NOMO-1 treated with DMSO at 0.1 percent for 48 hours (cell line): Measurements from ENCODE around the gene DEDD2.

ENCODE experiments used
- DNase-seq: peaks from one replicate; lab custom pipeline; 2025; ENCODE audit not compliant: unreplicated experiment; lab: John Stamatoyannopoulos, UW

Gene DEDD2

DNA sequence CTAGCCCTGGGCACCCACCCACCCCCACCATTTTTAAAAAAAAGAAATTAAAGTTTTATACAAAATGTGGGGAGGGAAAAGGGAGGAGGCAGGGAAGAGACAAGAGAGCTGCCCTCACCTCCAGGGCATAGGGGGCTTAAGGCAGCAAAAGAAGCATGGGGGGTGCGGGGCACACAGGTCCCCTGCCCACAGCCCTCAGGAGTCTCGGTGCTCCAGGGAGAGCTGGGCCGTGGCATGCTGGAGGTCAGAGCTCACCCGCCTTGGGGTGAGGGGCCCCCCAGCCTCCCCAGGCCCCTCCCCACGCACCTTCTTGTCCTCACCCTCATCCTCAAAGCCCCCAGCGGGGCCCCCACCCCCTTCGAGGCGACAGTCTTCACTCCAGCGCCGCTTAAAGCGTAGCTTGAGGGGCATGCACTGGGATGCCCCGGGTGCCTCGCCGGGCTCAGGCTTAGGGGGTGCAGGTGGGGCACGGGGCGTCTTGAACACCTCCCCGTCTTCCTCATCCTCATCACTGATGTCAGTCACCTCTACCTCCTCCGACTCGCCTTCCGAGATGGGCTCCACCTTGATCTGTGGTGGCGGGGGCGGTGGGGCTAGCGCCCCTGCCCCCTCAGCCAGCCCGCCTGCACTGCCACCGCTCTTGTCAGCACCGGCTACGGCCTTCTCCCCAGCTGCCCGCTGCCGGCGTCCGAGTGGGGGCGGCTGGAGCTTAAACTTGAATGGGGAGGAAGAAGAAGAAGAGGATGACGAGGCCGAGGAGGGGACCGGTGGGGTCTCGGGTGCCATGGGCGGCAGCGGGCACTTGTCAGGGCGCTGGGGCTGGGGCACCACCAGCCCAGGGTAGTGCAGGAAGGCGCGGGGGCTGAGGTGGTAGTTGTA is 31.0 kb upstream of the DEDD2 start:
- DNase-seq: no peak

DNA sequence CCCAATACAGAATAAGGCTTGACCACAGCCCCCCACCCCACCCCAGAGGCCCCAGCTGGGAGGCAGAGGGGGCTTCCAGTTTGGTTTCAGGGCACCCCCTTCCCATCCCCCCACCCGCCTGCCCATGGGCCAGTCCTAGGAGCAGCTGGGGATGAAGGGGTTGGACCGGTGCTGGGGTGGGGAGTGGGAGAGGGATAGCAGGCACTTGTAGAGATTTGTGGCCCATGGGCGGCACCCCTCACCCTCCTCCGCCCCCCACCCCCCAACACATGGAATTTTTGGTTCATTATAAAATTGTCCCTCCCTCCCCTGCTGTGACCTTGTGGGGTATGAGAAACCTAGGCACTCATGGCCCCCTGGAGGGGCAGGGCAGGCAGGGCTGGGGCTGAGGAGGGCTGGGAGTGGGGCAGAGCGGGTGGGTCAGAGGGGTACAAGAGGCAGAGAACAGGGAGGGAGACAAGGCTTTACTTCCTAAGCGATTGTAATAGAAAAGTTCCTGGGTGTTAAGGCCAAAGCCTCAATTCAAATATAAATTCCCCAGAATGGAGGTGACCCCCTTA is 30.2 kb upstream of the DEDD2 start:
- no peak for DNase-seq

DNA sequence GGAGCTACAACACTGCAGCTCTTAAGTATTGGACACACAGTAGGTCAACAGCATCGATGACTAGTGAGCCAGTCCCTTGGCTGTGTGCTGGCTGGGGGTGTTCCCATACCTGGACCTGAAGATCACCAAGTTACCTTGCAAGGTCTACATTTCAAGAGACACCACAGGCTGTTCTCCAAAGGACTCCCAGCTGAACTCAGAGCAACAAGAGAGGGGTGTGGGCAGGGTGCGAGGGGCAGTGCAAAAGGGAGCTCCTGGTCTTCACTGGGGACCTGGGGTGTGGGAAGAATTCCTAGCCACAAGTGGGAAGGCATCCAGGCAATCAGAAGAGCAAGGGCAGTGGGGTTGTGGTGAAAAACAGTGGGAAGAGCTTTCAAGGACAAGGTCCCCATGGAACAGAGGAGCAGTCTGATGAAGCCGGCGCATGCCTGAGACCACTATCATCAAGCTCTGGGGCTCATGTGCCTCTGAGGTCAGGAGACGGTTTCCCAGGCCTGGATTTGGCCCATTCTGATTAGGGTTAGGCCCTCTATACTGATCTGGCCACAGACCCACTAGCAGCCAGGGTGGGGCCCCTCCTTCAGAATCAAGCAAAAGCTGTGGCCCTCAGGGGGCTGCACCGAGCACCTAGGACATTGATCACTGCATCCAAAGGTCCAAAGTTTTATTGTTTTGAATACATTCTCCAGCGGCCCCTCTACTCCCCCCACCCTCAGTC is 29.6 kb upstream of the DEDD2 start:
- DNase-seq: no peak

DNA sequence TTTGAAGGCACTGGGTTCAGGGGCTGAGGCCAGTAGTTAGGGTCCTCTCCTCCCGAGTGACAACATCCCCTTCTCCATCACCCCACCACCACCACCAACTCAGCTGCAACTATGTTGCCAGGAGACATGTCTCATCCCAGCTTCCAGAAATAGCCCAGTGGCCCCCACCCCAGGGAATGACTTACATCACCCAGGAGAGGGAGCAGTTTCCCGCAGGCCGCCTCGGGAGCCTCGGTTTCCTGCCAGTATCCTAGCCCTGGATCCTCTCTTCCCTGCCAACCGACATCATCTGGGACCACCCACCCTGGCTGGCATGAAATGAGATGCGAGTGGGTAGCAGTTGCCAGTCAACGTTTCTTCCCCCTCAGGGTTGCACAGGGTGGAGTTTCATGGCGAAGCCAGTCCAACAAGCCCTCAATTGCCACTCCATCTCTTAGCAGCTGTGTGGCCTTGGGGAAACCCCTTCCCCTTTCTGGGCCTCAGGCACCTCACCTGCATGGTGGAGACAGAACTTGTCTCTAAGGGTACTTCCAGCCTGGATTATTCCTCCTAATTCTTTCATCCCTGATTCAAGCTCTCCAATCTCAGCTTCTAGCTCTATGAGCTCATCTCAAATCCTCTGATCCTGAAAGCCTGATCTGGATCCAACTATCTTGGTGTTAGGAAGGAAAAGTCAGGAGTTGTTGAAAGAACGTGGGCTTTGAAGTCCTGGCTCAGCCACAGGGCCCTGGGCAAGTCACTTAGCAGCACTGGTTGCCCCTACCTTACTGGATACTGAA is 28.9 kb upstream of the DEDD2 start:
- DNase-seq: no peak

DNA sequence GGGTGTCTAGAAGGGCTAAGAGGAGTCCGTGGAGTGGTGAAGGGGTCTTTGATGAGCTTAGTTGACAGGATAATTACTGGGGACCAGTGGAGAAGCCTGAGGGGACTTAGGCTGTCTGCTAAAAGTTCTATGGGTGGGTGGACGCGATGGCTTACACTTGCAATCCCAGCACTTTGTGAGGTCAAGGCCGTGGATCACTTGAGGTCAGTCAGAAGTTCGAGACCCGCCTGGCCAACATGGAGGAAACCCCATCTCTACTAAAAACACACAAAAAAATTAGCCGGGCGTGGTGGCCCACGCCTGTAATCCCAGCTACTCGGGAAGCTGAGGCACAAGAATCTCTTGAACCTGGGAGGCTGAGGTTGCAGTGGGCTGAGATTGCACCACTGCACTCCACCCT is 27.8 kb upstream of the DEDD2 start:
- DNase-seq: no peak

DNA sequence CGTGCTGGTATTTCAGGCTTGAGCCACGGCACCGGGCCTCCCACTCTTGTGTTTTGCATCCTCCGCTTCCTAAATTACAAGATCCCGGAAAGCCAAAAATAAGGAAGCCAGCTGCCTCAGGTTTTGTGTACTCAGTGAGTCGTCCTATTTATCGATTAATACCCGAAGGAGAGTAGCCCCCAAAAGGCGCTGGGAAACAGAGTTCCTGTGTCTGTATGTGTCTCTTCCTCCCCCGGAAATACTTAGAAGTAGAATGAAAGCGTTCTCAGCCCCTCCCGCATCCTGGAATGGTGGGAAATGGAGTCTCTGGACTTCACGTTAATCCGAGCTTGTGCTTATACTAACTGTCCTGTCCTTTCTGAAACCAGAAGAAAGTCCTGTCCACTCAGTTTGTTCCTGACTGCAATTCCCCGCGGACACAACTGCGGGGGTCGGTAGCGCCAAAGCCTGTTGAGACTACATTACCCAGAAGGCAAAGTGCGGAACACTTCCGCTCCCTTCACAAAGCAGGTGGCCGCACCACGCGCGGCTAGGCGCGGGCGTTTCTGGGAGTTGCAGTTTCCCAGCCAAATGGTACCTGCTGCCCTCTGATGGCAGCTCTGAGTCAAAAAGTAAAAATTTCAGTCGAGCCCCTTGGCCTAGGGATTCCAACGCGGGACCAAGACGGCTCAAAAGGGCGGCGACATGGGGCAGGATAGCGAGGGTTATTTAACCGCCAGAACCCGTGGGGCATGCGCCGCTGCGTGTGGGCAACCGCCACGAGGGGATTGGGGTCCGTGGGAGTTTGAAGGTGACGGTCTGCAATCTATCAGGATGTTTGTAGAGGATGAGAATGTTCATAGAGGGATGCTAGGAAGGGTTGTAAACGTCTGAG is 27.1 kb upstream of the DEDD2 start:
- DNase-seq: peak; percentile 94

DNA sequence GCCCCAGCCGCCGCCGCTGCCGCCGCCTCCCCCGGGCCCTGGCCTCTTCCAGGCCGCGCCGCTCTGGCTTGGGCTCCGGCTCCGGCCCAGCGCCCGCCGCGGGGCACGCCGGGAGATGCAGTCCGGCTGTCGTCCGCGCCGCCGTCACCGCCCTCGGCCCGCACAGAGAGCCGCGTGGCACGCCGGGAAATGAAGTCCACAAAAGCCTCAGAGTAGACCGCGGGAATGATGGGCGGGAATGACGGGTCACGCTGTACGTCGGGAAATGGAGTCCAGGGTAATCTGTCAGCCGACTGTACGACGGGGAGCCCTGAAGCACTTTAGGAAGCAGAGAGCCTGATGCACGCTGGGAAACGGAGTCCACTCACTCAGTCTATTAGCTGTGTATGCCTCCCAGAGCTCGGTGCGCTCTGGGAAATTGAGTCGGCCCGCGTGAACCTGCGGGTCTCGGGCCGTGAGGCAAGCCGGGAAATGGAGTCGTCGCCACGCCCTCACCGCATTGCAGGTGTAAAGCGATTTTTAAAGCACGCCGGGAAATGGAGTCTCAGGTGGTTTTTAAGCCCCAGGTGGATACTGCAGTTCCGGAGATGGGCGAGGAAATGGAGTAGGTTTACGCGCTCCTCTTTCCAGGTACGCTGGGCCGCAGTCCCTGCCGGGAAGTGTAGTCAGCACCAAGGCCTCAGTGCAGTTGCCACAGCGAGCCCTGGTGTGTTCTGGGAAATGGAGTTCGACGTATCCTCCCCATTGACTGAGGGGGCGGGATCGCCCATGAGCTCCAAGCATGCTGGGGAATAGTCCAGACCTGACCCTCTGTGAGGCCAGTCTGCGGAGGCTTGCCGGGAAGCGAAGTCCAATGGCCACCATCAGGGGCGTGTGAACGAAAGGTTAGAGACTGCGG is 25.3 kb upstream of the DEDD2 start, which contains the start of gene GSK3A:
Gene GSK3A (minus strand): TSS at position 91 of the 898 bp plus-strand sequence. CDS start 137 bp downstream, outside the sequence.
- peak; percentile 98 for DNase-seq

DNA sequence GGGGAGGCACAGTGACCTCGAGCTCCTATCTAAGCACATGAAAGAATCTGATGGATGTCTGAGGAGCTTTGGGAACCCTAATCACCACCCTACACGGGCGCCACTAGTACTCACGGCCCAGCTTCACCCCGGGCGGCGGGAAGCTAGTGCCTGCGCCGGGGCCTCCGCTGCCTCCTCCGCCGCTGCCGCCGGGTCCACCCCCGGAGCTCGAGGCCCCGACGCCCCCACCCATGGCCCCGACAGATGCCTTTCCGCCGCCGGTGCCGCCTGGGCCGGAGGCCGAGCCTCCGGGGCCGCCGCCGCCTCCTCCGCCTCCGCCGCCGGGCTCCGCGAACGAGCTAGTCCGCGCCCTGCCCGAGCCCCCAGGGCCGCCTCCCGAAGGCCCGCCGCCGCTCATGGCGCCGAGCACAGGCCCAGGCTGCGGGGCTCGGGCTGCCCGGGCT is 24.6 kb upstream of the DEDD2 start:
- no peak for DNase-seq

DNA sequence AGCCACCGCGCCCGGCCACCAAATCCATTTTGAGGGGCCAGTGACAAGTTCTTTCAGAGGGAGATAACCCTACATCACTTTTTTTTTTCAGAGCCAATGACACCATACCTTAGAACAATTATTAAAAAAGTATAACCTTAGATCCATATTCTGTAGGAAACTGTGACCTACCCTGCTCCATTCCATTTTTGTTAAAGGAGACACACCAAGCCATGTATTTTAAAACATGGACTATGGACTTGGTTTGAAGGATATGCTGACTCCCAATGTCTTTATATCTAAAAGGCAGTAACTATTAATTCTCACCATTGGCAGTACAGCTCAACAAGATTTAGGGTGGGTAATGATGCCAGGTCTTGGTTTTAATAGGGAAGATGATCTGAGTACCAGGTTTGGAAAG is 23.8 kb upstream of the DEDD2 start:
- DNase-seq: no peak

DNA sequence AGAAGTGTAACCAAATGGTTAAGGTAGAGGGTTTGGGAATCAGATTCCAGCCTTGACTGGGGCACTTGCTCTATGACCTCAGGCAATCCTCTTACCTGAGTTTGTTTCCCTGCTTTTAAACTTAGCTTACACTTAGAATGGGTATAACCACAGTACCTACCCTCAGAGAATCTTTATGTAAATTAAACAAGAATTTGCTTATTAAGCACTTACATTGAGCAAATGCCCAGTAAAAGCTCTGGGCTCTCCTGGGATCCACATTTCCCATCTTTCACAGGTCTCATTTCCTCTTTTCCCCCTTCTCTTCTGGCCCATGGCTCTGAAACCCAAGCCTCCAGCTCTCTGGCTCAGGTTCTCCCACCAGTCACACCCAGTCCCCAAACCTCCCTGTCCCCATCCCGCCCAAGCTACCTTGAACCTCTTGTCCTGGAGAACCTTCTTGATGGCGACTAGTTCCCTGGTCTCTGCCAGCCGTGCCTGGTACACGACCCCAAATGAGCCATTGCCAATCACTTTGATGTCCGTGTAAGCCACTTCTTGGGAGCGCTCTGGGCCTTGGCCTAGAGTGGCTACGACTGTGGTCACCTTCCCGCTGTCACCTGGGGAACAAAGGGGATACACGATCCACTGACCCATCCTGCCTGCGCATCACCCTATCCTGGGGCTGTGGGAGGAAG is 22.2 kb upstream of the DEDD2 start:
- no peak for DNase-seq

DNA sequence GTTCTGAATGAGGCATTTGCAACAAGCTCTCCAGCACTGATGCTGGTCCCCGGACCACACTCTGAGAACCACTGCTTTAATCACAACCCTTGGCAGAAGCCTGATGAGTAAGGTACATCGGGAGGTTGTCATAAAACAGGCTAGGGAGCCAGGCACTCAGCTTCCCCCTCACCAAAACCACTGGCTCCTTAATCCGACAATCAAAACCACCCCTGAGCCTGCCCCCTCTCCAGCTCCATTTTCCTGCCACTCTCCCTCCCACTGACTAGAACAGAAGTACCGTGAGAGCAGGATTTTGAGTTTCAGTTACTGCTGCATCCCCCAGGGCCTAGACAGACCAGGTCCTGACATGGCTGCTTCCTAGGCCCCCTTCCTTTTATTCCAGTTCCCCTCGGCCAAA is 17.7 kb upstream of the DEDD2 start:
- no peak for DNase-seq

DNA sequence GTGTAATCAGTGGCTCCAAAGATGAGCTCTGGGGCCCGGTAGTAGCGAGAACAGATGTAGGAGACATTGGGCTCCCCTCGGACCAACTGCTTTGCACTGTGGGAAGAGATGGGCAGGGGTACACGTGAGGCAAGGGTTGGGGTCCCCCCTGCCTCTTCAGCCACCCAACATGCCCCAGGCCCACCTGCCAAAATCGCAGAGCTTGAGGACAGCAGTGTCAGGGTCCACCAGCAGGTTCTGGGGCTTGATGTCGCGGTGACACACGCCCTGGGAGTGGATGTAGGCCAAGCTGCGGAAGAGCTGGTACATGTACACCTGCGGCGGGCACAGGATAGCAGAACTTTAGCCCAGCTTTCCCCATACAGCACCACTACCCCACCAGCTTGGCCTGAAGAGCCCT is 16.9 kb upstream of the DEDD2 start:
- DNase-seq: no peak

DNA sequence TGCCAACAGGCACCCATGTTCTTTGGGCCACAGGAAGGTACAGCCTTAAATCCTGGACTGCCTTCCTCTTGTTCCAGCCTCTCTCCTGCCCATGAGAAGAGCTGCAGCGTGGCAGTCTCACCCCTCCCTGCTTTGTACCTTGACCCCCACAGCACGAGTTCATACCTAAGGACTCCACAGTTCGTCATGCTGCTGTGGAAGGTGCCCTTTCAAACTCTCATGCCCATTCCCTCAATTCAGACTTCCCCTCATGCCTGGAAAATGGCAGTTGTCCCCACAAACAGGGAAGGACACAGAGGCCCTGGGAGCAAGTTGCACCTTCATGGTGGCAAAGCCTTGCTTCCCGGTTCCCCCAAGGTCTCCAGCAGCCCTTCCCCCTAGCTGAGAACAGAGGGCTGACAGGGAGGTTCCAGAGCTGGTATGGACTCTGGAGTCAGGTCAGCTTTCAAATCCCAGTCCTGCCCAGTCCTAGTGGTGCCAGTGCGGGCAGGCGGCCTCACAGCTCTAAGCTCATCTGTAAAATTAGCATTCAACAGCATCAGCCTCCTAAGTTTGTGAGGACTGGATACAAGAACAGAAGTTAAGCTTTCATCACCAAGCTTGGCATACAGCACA is 16.3 kb upstream of the DEDD2 start:
- DNase-seq: no peak

DNA sequence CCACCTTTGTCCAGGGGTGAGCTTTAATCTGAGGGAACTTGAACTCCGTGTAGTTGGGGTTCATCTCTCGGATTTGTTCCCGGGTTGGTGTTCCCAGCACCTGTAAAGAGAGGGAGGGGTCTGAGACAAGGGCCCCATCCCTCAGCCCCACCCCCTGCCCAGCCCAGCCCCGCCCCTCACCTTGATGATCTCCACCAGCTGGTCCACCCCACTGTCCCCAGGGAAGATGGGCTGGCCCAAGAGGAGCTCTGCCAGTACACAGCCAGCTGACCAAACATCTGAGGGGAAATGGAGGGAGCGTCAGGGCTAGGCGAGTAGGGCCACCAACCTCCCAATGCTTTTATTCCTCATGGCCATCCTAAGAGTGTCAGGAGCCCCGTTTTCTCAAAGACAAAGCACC is 15.6 kb upstream of the DEDD2 start:
- DNase-seq: no peak

DNA sequence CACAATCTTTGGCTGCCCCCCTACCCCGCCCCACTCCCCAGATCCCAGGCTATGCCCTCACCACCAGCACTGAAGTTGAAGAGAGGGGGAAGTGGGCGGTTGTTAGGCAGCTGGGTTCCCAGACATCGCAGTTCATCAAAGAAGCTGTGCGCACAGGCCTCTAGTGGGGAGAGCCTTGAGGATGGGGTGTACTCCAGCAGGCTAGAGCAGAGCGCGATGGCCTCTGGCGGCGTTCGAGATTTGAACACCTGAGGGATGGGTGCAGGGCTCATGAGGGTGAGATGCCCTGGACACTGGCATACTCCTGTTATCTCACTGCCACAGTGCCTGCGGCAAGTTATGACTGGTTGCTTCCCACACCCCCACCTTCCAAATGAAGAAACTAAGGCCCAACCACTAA is 15.0 kb upstream of the DEDD2 start:
- DNase-seq: no peak

DNA sequence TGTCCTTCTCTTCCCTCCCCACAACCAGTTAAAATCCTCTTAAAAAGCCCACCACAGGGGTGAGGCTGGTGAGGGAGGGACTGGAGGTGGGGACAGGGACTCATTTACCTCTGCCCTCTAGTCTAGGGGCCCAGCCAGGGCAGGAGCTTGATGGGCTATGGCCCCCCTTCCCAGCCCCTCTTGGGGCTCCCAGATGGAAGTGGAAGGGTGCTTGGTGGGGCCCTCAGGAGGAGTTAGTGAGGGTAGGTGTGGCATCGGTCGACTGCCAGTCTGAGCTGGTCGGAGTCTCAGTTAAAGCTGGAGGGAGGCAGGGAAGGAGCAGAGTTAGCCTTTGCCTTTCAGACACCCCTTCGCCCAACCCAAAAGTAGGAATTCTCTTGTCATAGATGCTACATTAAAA is 13.1 kb upstream of the DEDD2 start:
- DNase-seq: no peak

DNA sequence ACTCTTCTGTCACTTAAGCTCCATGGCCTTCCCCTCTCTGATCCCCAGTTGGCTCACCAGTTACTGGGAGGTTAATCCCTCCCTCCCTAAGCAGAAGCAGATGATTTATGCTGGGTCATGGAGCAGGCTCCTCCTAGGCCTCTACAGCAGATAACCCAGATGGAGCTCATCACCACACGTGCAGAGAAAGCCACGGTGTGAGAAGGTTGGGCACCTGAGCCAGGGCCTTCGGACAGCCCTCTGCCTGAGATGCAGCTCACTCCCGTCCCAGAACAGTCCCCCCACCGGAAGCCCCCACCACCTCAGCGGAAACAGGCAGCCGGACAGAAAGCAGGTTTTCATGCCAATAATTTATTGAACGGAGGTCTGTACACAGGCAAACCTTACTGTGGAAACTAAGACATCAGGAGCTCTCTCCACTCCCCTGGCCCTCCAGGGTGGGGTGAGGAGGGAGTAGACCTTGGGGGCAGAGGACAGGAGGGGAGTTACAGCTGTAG is 12.4 kb upstream of the DEDD2 start:
- DNase-seq: no peak

DNA sequence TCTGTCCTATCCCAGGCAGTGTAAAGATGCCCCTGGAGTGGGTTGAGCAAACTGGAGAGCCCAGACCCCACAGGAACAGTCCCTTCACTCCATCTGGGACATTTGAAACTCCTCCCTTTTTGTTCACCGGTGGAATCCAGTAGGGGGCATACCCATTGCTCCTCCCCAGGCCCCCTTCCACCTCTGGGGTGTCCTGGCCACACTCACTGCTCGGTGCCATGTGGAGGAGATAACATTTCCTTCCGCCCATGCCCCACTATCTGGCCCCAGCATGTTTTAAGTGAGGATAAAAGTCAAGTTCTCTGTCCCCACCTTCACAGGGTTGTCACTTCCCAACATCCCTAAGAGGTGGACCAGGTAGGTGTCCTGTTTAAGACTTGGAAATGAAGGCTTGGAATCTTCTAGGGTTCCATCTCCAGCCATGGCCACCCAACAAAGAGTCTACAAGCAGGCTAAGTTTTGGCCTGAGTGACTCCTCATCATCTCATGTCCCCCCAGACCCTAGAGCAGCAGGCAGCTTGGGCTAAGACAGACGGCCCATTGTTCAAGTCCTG is 11.9 kb upstream of the DEDD2 start:
- DNase-seq: no peak
